HEK293 (cell line): ENCODE results near the gene GASK1B.

Experiments used
- CTCF ChIP-seq: fragments of 450-650 bp; formaldehyde crosslinking; IDR thresholded peaks from 2 replicates; pipeline ENCODE4 v1.5.1; 2016; ENCODE audit warnings: missing biosample characterization, missing genetic modification characterization
- ELK4 ChIP-seq: IDR thresholded peaks from 2 replicates; pipeline ENCODE4 v1.6.1; 2011; ENCODE audit warnings: mild to moderate bottlenecking, low read depth, low read length, borderline replicate concordance
- FEZF1 ChIP-seq: fragments of 450-650 bp; formaldehyde crosslinking; IDR thresholded peaks from 2 replicates; pipeline ENCODE4 v1.5.1; 2016; ENCODE audit warnings: missing biosample characterization, missing genetic modification characterization
- PBX3 ChIP-seq: sonication (generic); formaldehyde crosslinking; IDR thresholded peaks from 2 replicates; pipeline ENCODE4 v1.8.1; 2022; ENCODE audit warnings: mild to moderate bottlenecking, moderate library complexity, missing genetic modification reagents
- TCF7L2 ChIP-seq: IDR thresholded peaks from 2 replicates; pipeline ENCODE4 v1.6.1; 2011; ENCODE audit warnings: low read depth, mild to moderate bottlenecking, inconsistent platforms, low read length, moderate library complexity, borderline replicate concordance
- TSHZ1 ChIP-seq: fragments of 450-650 bp; formaldehyde crosslinking; IDR thresholded peaks from 2 replicates; pipeline ENCODE4 v1.5.1; 2016; ENCODE audit warnings: missing biosample characterization, missing genetic modification characterization, borderline replicate concordance
- ZBTB17 ChIP-seq: fragments of 450-650 bp; formaldehyde crosslinking; IDR thresholded peaks from 2 replicates; pipeline ENCODE4 v1.5.1; 2016; ENCODE audit warnings: missing biosample characterization, missing genetic modification characterization
- ZBTB8A ChIP-seq: fragments of 450-650 bp; formaldehyde crosslinking; IDR thresholded peaks from 2 replicates; pipeline ENCODE4 v1.5.1; 2016; ENCODE audit warnings: missing biosample characterization, missing genetic modification characterization
- ZNF24 ChIP-seq: fragments of 450-650 bp; formaldehyde crosslinking; IDR thresholded peaks from 2 replicates; pipeline ENCODE4 v1.5.1; 2016; ENCODE audit warnings: missing biosample characterization, missing genetic modification characterization
- ZNF274 ChIP-seq, 2 experiments: fragments of 200-500 bp in 1 of 2; fragments of 450-650 bp in 1 of 2; sonication (Bioruptor generic) in 1 of 2; formaldehyde crosslinking in 1 of 2; IDR thresholded peaks; 2 replicates each; pipeline versions ENCODE4 v1.5.1 to v1.6.1; 2014 to 2016; ENCODE audit warnings: borderline replicate concordance in 1 of 2, inconsistent platforms in 1 of 2, low read length in 1 of 2, missing biosample characterization in 1 of 2, missing genetic modification characterization in 1 of 2
- ZNF354C ChIP-seq: fragments of 450-650 bp; formaldehyde crosslinking; IDR thresholded peaks from 2 replicates; pipeline ENCODE4 v1.5.1; 2016; ENCODE audit warnings: missing biosample characterization, missing genetic modification characterization, low read depth, borderline replicate concordance
- ZNF37A ChIP-seq: fragments of 450-650 bp; IDR thresholded peaks from 2 replicates; pipeline ENCODE4 v1.5.1; 2018; ENCODE audit warnings: missing biosample characterization, missing genetic modification characterization
- ZNF76 ChIP-seq: fragments of 450-650 bp; formaldehyde crosslinking; IDR thresholded peaks from 2 replicates; pipeline ENCODE4; 2016; ENCODE audit warnings: low read depth, missing biosample characterization, missing genetic modification characterization, borderline replicate concordance
- ZNF791 ChIP-seq: fragments of 450-650 bp; formaldehyde crosslinking; IDR thresholded peaks from 2 replicates; pipeline ENCODE4 v1.5.1; 2016; ENCODE audit warnings: missing biosample characterization, missing genetic modification characterization

- no peak for TF ChIP-seq CTCF (tag by site-specific recombination)
- no peak for TF ChIP-seq ZNF24 (tag by site-specific recombination)
- TF ChIP-seq ELK4 = no peak
- TF ChIP-seq TSHZ1 = no peak
- no peak for TF ChIP-seq ZNF354C
- TF ChIP-seq ZNF76 (tag by site-specific recombination) = no peak
- TF ChIP-seq PBX3 (CRISPR knock-in tag) = no peak
- TF ChIP-seq TCF7L2 = no peak
- TF ChIP-seq ZNF37A (tag by site-specific recombination) = no peak
- TF ChIP-seq ZBTB8A (tag by site-specific recombination) = no peak
- no peak for TF ChIP-seq ZNF791
- no peak for TF ChIP-seq ZNF274 (IDR thresholded peaks at IDR 0.05; ENCODE audit: low read length)
- no peak for TF ChIP-seq ZNF274 (tag by site-specific recombination; IDR thresholded peaks at IDR 0.05; ENCODE audit: borderline replicate concordance)
- TF ChIP-seq ZBTB17 (tag by site-specific recombination) = no peak
- TF ChIP-seq FEZF1 = no peak
These were observed 40.6 kb upstream of the GASK1B start for GRCh38 chr4:158213466-158213865.
